Activated gamma-delta T cell treated with anti-CD3 and anti-CD28 coated beads, Interleukin-2, amount 50 U/mL, for 16 hours (primary cell): Measurements from ENCODE around the gene CCM2.

Experiments used
- DNase-seq: peaks from one replicate; pipeline ENCODE4 v3.0.0-alpha.2; 2020; ENCODE audit warnings: low read depth

CCM2 gene

DNA sequence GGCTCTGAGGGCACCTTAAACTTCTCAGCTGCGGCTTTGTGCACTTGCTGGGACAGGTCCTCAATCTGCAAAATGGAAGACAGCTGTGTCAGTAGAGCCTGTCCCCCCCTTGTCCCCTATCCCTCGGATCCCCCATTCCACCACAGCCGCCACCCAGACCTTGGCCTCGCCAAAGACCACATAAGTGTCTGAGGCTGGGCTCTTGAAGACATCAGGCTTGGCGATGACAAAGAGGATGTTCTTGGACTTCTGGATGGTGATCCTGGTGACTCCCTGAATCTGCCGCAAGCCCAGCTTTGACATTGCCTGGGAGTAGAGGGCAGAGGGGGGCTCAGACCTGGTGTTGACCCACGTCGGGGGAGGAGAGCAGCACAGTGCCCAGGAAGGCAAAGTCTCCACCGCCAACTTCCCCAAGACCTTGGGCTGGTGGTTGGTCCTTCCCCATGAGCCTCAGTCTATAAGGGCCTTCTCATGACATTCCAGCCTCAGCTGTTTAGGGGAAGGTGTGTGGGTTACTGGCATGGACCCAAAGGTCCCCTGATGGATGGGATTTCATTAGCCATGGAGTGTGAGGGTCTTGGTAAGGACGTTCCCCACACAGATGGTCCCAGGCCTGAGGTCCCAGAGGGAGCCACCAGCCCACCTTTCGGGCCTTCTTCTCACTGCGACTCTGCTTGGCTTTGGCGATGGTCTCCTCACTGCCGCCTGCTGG, 81.1 kb downstream of the CCM2 start:
- no peak for DNase-seq

DNA sequence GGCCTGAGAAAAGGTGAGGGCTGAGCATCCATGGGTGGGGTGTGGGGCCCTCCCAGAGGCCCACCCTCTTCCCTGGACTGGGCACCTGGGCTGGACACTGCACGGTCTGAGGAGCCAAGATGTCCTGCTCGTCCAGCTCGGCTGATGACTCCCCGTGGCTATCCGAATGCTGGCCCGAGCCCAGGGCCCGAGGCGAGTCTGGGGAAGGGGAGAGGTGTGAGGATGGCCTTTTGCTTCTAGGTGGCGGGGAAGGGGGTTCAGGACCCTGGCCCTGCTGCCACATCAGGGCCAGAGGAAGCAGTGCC, 81.6 kb downstream of the CCM2 start:
- no peak for DNase-seq

- DNase-seq: no peak
Observed at GRCh38 chr7:45082031-45082830, 82.2 kb downstream of the CCM2 start.

DNA sequence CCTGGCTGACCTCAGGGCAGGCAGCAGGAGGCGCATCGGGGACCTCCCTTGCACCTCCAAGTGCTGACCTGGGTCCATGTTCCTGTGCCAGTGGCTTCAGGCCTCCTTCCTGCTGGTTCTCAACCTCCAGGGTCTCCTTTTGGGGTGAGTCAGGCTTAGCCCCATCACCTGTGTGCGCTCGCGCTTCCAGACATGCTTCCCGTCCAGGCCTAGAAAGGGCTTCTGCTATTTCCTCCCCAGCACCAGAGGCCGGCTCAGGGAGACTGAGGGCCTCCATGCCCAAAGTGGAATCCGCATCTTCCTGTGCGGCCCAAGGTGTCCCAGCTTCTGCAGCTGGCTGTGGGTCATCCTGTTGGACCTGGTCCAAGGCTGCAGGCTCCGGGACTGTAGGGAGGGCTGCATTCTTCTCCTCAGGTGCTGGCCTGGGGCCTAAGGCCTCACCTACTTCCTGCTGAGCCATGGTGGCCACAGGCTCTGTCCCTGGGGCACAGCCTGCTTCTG, 82.9 kb downstream of the CCM2 start:
- DNase-seq: no peak

- no peak for DNase-seq
Observed at GRCh38 chr7:45084336-45084735, 84.3 kb downstream of the CCM2 start.

DNA sequence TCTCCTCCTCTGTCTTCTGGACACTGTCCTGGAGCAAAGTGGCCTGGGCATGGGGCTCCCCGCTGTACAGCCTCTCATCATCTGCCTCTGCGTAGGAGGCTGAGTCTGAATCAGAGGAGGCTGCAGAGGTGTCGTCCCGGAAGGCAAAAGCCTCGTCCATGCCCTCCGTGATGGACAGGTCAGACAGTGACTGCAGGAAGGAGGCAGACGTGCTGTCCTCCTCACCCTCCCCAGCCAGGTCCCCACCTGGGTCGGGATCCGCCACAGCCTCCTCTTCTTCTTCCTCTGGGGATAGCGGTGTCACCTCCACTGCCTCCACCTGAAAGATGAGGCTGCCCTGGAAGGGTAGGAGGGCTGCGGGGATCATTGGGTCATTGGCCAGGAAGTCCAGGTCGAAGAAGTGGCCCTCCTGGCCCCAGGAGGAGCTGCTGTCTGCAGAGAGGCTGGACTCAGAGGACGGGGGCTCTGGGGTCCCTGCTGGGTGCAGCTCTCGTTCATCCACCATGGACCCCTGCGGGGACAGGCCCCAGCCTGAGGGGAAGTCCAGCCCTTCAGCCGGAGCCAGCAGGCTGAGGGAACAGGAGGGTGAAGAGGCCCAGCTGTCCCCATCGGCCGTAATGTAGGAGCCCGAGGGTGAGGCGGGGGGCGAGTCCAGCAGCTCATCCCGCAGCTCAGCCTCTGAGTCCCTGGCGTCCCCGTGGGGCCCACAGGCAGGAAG, 85.1 kb downstream of the CCM2 start:
- no peak for DNase-seq

DNA sequence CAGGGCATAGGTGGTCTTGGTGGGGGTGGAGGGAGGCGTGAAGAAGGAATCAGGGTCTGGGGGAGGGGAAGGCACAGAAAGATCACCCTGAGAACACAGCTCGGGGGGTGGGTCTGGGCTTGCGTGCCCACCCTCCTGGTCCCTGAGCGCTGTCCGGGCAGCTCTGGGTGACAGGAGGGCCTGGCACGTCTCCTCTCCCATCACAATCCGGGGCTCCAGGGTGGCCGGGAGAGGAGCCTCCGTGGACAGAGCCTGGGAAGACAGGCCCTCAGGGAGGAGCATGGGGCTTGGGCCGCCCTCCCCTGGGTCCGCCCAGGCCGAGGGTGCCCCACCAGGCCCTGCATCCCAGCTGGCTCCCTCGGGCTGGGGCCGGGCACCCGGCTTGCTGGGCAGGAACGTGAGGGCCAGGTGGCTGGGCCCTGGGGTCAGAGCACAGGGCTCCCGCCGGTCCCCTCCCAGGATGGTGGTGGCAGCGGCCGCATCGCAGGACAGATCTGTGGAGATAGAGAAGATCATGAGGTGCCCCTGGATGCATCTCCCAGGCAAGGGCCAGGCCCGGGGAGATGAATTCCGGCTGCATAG, 85.7 kb downstream of the CCM2 start:
- DNase-seq: no peak

GRCh38 chr7:45086331-45087065, 86.5 kb downstream of the CCM2 start:
- no peak for DNase-seq

- no peak for DNase-seq
Observed at GRCh38 chr7:45087301-45088145, 87.5 kb downstream of the CCM2 start.

GRCh38 chr7:45088146-45088701, 88.2 kb downstream of the CCM2 start:
- DNase-seq: no peak

DNA sequence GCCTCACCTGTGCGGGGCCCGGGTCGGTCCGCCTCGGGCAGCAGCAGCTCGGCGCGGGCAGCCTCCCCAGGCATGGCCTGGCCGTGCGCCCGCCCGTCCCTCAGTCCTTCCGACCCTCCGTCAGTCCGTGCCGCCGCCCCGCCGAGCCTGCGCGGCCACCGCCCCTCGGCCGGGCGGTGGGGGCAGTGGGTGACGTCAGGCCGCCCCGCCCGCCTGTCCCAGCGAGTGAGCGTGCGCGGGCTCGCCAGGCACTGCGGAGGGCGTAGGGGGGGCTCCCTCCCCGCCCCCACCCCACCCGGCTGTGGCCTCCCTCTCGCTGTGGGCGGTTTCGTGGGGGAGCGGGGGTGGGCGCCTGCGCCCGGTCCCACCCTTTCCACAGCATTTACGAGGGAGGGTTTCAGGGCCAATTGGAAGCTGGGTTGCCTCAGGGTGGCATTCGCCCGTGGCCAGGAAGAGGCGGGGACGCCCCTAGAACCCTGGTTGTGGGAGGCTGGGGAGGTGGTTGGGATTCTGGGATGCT, 88.9 kb downstream of the CCM2 start, which contains the start of gene NACAD:
TSS of gene NACAD (minus strand) at position 149 of the 520 bp plus-strand sequence. CDS start at position 74, 75 bp downstream.
- DNase-seq: no peak

- peak; percentile 28 for DNase-seq
Observed at GRCh38 chr7:45089341-45089891, 89.4 kb downstream of the CCM2 start.

GRCh38 chr7:45092100-45092930, 92.3 kb downstream of the CCM2 start:
- DNase-seq: no peak

DNA sequence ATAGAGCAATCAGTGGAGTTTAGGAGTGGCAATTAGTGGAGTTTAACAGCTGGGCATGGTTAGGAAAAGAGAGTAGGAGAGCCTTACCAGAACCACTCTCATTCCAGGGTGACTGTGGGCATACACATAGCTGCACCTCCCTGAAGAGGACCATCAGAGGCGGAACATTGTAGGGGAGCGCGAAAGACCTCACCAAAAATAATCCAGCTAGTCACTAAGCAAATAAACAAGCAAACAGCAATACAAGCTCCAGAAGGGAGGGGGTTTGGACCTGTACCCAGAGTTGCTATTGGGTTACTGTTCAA, 92.9 kb downstream of the CCM2 start:
- DNase-seq: no peak

GRCh38 chr7:45098983-45099839, 99.2 kb downstream of the CCM2 start:
- no peak for DNase-seq

DNA sequence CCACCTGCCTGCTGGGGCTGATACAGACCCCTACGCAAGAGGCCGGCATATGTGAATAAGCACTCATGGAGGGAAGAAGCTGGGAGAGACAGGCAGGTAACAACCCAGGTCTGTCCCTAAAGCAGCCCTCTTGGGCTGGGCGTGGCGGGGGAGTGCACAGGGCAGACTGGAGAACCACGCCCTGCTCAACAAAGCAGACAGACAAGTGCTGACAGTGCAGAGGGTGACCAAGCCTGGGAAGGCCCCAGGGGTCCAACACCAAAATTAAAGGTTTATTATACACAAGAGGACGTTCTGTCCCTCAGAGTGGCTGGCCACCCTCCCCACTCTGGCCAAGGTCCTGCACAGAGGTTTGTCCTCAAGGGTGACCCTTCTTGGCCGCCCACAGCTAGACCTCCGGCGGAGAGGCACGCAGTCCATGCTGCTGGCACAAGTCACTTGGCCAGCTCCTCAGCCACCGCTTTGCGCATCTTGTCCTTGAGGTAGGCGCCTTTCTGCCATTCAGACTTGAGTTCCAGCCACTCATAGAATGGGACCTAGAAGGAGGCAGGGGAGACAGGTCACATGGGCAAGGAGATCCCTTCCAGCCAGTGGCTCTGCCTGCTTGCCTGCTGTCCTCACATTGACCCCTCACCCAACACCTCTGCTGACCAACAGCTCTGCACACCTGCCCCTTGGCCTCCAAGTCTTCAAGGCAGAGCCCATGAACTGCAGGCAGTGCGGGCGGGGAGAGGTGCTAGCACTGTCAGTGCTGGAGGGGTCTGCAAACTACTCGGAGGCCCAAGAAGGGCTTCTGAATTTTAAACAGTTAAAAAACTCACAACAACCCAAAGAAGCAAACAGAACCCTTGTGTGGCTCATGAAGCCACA, 100.1 kb downstream of the CCM2 start:
- no peak for DNase-seq
